Stimulated activated CD4-positive, alpha-beta T cell treated with anti-CD3 and anti-CD28 coated beads, Interleukin-4, amount 100 ng/mL, for 1 hour (primary cell): ENCODE measurements around the gene INSL3.

Experiments used
- DNase-seq: peaks from one replicate; pipeline ENCODE4 v3.0.0-alpha.2; 2020

The INSL3 gene

DNA sequence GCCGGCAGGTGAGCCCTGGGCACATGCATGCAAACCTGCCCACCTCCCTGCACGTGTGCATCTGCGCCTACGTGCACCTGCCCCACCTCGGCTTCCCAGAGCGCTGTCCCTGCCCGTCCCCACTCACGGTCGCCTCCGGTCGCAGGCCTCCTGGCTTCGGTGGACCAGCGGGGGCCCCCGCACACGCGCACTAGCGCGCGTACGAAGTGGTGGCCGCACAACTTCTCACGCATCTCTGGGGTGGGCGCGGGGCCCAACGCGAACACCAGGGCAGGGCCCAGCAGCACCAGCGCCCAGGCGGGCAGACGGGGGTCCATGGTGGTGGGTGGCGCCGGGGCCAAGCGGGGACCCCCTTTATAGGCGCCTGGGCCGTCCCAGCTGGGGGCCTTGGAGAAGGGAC is at the start of gene INSL3:
Gene INSL3 (minus strand): TSS at position 330 of the 400 bp plus-strand sequence. CDS start 13 bp downstream, at position 317.
- DNase-seq = no peak

- no peak for DNase-seq
Measured at GRCh38 chr19:17869114-17869608, 47.8 kb upstream of the INSL3 start.

- DNase-seq = no peak
Measured at GRCh38 chr19:17868669-17869068, 47.4 kb upstream of the INSL3 start.

GRCh38 chr19:17866964-17867486 is 45.7 kb upstream of the INSL3 start:
- DNase-seq = no peak

- no peak for DNase-seq
Measured at GRCh38 chr19:17866312-17866963, 45.1 kb upstream of the INSL3 start.

- DNase-seq = no peak
Measured at GRCh38 chr19:17865364-17866311, 44.3 kb upstream of the INSL3 start.

DNA sequence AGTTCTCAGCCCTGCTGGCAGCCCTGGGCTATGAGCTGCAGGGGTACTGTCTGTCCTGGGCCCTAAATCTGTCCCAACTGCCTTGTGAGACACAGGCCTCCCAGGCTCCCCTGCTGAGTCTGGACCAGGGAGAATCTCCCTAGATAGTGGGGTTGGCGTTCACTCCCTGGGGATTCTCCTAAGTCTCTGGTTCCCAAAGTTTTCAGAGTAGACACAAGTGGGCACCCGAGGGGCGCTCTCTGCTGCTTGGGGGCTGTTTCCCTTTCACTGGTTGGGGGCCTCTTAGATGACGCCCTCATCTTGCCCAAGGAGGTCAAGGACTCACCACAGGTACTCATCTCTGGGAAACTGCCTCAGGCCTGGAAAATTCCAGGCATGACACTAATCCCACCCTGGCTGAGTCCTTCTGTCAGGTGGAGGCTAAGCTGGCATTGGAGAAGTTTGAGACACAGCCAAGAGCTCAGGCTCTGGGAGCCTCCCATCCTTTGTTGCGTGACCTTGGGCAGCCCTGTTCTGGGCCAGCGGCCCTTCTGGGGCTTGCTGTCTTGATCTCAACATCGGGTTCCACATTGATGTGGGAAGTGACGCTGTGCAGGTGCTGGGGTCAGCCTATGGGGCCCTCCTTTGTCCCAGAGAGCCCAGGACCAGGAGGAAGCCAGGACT is 42.3 kb upstream of the INSL3 start:
- DNase-seq = no peak

GRCh38 chr19:17862711-17863519 is 41.6 kb upstream of the INSL3 start:
- no peak for DNase-seq

GRCh38 chr19:17861542-17862402 is 40.5 kb upstream of the INSL3 start:
- no peak for DNase-seq

DNA sequence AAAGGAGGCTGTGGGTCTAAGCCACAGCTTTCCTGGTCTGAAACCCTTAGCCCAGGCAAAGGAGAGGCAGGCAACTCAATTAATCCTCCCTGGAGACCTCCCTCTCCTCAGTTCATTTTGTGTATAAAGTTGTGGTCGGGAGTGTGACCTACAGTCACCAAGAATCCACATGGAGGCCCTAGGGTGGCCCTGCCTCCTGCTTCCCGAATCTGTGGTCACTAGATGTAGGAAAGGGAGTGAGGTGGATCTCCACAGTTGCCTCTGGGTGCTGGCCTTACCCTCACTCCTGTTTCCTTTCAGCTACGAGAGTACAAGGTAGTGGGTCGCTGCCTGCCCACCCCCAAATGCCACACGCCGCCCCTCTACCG is 39.7 kb upstream of the INSL3 start:
- DNase-seq = no peak

DNA sequence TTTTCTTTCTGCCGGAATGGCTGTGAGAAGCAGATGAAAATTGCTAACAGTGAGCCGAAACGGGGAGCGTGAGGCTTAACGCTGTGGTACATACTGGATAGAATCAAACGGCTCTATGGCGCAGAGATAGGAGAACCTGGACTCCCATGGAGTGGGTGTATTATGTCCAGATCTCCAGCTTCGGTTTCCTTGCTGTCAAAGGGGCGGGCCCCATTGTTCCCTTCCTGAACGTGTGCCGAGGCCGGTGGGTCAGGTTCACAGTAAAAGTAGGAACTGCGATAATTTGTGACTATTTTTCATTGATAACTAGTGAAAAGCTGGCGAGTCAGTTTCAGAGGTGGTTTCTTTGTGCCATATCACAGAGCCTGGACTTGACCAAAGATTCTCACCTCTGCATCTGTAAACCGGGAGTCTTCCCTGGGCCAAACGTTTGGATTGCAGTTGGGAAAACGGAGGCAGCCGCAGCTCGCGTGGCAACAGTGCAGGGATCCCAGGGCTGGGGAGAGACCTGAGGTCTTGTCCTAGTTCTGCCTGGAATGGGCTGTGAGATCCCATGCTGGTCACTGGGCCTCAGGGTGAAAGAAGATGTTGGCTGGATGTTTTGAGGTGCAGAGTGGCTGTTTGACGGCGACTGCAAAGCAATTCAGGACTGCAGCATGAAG is 39.1 kb upstream of the INSL3 start:
- DNase-seq = no peak

DNA sequence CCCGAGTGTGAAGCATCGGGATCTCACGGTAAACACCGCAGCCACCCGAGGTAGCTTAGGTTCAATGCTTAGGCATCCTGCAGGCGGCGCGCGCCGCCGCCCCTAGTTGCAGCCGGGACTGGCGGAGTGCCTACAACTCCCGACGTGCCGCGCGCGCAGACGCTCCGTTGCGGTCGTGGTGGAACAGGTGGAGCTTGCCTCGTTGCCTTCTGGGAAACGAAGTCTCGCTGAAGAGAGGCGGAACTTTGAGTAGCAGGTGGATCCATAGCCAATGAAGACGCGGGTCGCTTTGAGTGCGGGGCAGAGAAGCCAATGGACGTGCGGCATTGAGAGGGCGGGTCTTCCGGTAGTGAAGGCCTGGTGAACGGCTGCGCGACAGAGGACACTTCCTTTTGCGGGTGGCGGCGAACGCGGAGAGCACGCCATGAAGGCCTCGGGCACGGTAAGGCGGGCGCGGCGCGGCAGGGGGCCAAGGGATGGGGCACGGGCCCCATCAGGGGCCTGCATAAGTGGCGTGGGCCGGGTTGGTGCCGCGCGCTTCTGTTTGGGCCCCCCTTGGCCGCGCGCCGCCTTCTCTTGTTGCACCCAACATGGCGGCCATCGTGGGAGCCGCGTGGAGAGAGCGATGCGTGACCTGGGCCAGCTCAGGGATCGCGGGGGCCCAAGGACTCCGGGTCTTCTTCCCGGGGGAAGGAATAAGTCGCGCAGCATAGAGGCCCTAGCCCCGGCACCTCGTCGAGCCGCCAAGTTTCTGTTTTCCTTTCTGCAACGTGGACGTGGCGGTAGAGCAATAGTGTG is 38.4 kb upstream of the INSL3 start, which contains the start of gene RPL18A:
Gene RPL18A (plus strand): TSS at position 378 of the 798 bp plus-strand sequence. CDS start 47 bp downstream, at position 425.
- peak; percentile 98 for DNase-seq

DNA sequence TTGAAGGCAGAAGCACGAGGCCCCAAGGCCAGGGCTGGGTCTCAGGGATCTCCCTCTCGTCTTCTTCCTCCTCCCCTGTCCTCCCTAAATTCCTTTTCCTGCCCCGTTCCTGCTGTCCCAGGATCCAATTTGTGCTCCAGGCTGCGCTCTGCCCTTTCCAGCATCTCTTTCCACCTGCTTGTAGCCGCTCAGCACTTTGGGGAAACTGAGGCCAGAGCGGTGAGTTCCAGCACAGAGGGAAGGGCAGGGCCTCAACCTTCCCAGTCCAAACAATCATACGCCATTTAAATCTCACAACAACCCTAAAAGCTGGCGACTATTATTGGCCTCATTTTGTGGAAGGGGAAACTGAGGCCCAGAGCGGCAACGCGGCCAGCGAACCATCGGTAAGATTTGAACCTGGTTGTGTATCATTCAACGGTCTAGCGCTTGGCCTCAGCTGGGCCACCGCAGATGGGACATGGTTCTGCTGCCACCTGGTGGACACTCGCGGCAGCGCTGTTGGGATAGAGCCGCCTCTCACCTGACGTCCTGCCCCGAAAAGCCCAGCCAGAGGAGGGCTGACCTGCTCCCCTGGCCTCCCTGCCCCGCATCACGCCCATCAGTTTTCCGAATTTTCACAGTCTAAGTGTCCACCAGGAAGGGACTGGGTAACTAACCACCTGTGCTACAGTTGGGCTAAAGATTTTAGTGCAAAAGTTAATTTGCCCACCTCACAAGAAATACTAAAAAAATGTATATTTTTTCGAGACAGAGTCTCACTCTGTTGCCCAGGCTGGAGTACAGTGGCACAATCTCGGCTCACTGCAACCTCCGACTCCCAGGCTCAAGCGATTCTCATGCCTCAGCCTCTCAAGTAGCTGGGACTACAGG is 34.2 kb upstream of the INSL3 start:
- DNase-seq = peak; percentile 93

DNA sequence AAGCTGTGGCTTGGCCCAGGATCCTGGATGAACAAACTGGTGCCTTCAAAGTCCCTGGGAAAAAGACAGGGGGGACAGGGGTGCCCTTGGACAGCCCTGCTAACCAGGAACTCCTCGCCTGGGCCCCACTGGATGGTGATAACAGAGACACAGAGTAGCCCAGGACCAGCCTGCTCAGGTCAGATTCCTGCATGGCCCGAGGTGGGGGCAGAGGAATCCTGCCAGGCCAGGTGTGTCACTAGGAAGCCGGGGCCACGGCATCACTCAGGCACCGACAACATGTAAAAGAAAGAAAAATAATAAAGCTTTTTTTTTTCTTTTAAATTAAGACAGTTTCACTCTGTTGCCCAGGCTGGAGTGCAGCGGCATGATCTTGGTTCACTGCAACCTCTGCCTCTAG is 32.7 kb upstream of the INSL3 start:
- no peak for DNase-seq

DNA sequence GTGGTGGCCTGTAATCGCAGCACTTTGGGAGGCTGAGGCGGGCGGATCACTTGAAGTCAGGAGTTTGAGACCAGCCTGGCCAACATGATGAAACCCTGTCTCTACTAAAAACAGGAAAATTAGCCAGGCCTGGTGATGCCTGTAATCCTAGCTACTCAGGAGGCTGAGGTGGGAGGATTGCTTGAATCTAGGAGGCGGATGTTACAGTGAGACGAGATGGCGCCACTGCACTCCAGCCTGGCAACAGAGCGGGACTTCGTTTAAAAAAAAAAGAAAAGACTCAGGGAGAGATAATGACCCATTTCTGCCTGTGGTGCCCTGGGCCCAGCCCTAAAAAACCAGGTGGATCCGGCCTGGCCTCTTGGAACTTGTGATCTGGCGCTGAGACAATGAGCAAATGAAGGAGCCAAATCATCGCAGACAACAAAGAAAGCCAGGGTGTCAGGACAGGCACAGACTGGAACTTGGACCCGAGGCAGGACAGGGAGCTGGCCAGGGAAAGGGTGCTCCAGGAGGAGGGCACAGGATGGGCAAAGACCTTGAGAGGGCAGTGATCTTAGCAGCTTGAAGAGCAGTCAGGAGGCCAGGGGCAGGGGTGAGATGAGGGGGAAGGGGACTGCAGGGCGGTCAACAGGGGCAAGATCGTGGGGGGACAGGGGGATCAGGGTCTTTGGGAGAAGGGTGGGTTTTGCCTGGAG is 27.4 kb upstream of the INSL3 start:
- no peak for DNase-seq

DNA sequence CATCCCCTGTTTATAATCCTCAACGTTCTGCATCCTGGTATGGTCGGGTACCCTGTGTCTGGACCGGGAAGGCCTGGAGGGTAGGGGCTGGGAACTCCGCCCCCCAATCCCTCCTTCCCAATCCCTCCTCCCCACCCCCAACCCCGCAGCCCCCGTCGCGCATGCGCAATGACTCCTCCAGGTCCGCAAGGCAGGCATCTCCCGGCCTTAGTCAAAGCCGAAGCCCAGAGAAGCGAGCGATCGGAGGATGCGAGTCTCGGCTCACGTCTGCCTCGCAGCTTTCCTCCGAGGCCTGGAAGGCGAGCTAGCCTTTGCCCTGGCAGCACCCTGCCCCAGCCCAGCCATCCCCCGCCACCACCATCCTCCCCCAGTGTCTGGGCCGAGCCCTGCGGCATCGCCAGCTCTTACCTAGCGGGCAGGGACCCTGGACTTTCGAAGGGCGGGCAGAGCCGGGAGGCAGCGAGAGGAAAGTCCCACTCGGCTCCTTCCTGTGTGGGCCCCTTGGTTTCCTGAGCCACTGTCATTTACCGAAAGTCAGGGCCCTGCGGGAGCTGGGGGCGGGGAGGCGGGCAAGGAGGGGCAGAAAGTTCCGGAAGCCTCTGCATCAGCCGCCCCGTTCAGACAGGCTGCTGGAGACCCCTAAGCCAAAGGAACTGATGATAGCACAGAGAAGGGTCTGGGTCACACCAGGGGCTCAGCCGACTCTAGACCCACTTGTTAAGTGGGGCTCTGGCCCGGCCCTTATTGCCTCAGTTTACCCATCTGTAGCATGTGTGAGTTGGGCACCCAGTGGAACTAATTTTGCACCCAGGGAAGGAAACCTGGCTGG is 26.4 kb upstream of the INSL3 start, which contains the start of gene JAK3:
Gene JAK3 (minus strand): TSS at position 445 of the 829 bp plus-strand sequence. CDS start 3,565 bp downstream, outside the sequence.
- peak; percentile 89 for DNase-seq

GRCh38 chr19:17846146-17846545 is 24.8 kb upstream of the INSL3 start:
- DNase-seq = no peak
